HepG2 (cell line): Measurements from ENCODE around the gene TJP2.

Experiments
- ADNP ChIP-seq: sonication (generic); formaldehyde crosslinking; IDR thresholded peaks from 2 replicates; pipeline ENCODE4 v1.4.0; 2020; ENCODE audit warnings: missing genetic modification reagents
- ETV6 ChIP-seq: sonication (generic); formaldehyde crosslinking; conservative IDR thresholded peaks from 2 replicates; pipeline ENCODE4 v1.4.0; 2020; ENCODE audit warnings: missing genetic modification reagents
- GABPA ChIP-seq, 2 experiments: IDR thresholded peaks; 2 replicates each; pipeline ENCODE4 v1.6.1; 2011 to 2016; ENCODE audit warnings: low read depth in 2 of 2, low read length in 1 of 2, missing biosample characterization in 1 of 2, missing genetic modification characterization in 1 of 2
- GABPB1 ChIP-seq: IDR thresholded peaks from 2 replicates; pipeline ENCODE4 v1.6.1; 2016; ENCODE audit warnings: mild to moderate bottlenecking, missing genetic modification reagents, moderate library complexity, missing compliant biosample characterization
- NFYB ChIP-seq: sonication (generic); formaldehyde crosslinking; IDR thresholded peaks from 2 replicates; pipeline ENCODE4 v1.4.0; 2020; ENCODE audit warnings: missing genetic modification reagents
- PCBP2 ChIP-seq: fragments of 200-400 bp; formaldehyde crosslinking; optimal IDR thresholded peaks from 2 replicates; pipeline ENCODE3; 2018; ENCODE audit warnings: low read length, low read depth; ENCODE audit not compliant: poor library complexity, severe bottlenecking
- POLR2A ChIP-seq, 2 experiments: IDR thresholded peaks; 2 replicates each; pipeline ENCODE4 v1.6.1; 2011; ENCODE audit warnings: low read depth in 2 of 2, low read length in 2 of 2, mild to moderate bottlenecking in 1 of 2, moderate library complexity in 1 of 2; ENCODE audit not compliant: insufficient read depth in 1 of 2
- PRDM10 ChIP-seq: sonication (generic); formaldehyde crosslinking; IDR thresholded peaks from 2 replicates; pipeline ENCODE4 v1.4.0; 2020; ENCODE audit warnings: low read depth, missing genetic modification reagents
- TCF7L2 ChIP-seq: IDR thresholded peaks from 2 replicates; pipeline ENCODE4 v1.6.1; 2011; ENCODE audit warnings: mild to moderate bottlenecking, low read depth, low read length, moderate library complexity

- TF ChIP-seq GABPB1 (CRISPR knock-in tag) (no peak), ETV6 (no peak), PCBP2 (no peak), GABPA (IDR thresholded peaks at IDR 0.05; ENCODE audit: low read depth, low read length) (no peak), GABPA (CRISPR knock-in tag; IDR thresholded peaks at IDR 0.05; ENCODE audit: low read depth) (no peak), PRDM10 (CRISPR knock-in tag) (no peak), POLR2A (IDR thresholded peaks at IDR 0.05; ENCODE audit: insufficient read depth in 1 of 2, low read depth in 2 of 2, low read length in 2 of 2) (no peak), TCF7L2 (no peak), ADNP (CRISPR knock-in tag) (no peak), NFYB (CRISPR knock-in tag) (no peak)
Measured at GRCh38 chr9:69194702-69195418, 20.8 kb downstream of the TJP2 start.
